Parathyroid adenoma (tissue), 2 donors: ENCODE data around the gene MARCHF4.

Experiments
- H2AFZ ChIP-seq: fragments of 300-600 bp; sonication (generic); one replicate; pipeline ENCODE4 v1.7.0; 2017; ENCODE audit warnings: antibody characterized with exemption, mild to moderate bottlenecking
- H3K27ac ChIP-seq: fragments of 300-600 bp; sonication (generic); one replicate; pipeline ENCODE4 v1.7.0; 2017
- H3K27me3 ChIP-seq: fragments of 300-600 bp; sonication (generic); one replicate; pipeline ENCODE4 v1.7.0; 2017; ENCODE audit warnings: low read length; ENCODE audit not compliant: control insufficient read depth, insufficient read depth
- H3K36me3 ChIP-seq: fragments of 300-600 bp; sonication (generic); one replicate; pipeline ENCODE4 v1.7.0; 2017; ENCODE audit warnings: low read length; ENCODE audit not compliant: control insufficient read depth, insufficient read depth
- H3K4me1 ChIP-seq: fragments of 300-600 bp; sonication (generic); one replicate; pipeline ENCODE4 v1.7.0; 2017; ENCODE audit warnings: control low read depth
- H3K4me2 ChIP-seq: fragments of 300-600 bp; sonication (generic); one replicate; pipeline ENCODE4 v1.7.0; 2017; ENCODE audit warnings: low read length
- H3K4me3 ChIP-seq: fragments of 300-600 bp; sonication (generic); one replicate; pipeline ENCODE4 v1.7.0; 2017; ENCODE audit warnings: low read depth, low read length
- H3K79me2 ChIP-seq: fragments of 300-600 bp; sonication (generic); one replicate; pipeline ENCODE4 v1.7.0; 2017; ENCODE audit warnings: control low read depth
- H3K9ac ChIP-seq: fragments of 300-600 bp; sonication (generic); one replicate; pipeline ENCODE4 v1.7.0; 2017; ENCODE audit warnings: mild to moderate bottlenecking
- H3K9me3 ChIP-seq: fragments of 300-600 bp; sonication (generic); one replicate; pipeline ENCODE4 v1.7.0; 2017; ENCODE audit warnings: low read length; ENCODE audit not compliant: control insufficient read depth
- TF ChIP-seq, protein P1 (sequence below): fragments of 300-600 bp; sonication (generic); IDR thresholded peaks from one replicate; pipeline ENCODE4 v1.7.0; 2017; ENCODE audit warnings: antibody characterized with exemption, mild to moderate bottlenecking
- donor health status: primary hyperparathyroidism.

Gene MARCHF4

DNA sequence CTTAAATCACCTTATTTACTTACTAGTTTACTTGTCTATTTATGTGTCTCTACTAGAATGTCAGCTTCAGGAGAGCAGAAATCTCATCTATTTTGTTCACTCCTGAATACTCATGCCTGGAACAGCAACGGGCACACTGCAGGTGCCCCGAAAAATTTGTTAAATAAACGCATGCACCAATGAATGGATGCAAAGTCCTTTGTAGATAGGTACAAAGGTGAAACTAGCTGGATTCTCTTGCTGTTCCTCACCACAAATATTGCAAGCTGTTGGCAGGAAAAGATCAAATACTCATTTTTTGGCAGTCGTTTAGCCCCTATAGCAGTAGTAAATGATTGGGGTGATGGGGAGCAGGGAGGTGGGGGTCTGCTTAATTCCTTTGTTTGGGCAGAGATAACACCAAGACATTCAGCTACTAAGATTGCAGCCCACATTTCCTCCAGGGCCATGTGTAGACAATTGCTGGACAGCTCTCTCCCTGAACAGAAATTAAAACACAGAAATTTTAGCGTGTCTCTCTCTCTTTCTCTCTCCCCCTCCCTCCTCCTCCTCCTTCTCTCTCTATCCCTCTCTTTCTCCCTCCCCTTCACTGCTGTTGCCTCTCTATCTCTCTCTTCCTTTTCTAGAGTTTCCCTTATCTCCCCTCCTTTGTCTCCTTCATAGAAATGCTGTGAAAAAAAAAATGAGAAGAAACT lies 5.4 kb downstream of the MARCHF4 start:
- Histone ChIP-seq H3K9me3 (no peaks in the 10 kb centered on the region), H2AFZ (no peak overlapping the region), H3K27ac (no peak overlapping the region), H3K9ac (no peak overlapping the region), H3K27me3 (no peaks in the 10 kb centered on the region), H3K4me2 (no peak overlapping the region), H3K79me2 (no peaks in the 10 kb centered on the region), H3K4me3 (no peak overlapping the region), H3K4me1 (peaks cover 21% of the 10 kb centered on the region), H3K36me3 (no peaks in the 10 kb centered on the region)
- TF ChIP-seq, protein P1, sequence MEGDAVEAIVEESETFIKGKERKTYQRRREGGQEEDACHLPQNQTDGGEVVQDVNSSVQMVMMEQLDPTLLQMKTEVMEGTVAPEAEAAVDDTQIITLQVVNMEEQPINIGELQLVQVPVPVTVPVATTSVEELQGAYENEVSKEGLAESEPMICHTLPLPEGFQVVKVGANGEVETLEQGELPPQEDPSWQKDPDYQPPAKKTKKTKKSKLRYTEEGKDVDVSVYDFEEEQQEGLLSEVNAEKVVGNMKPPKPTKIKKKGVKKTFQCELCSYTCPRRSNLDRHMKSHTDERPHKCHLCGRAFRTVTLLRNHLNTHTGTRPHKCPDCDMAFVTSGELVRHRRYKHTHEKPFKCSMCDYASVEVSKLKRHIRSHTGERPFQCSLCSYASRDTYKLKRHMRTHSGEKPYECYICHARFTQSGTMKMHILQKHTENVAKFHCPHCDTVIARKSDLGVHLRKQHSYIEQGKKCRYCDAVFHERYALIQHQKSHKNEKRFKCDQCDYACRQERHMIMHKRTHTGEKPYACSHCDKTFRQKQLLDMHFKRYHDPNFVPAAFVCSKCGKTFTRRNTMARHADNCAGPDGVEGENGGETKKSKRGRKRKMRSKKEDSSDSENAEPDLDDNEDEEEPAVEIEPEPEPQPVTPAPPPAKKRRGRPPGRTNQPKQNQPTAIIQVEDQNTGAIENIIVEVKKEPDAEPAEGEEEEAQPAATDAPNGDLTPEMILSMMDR = no peak

DNA sequence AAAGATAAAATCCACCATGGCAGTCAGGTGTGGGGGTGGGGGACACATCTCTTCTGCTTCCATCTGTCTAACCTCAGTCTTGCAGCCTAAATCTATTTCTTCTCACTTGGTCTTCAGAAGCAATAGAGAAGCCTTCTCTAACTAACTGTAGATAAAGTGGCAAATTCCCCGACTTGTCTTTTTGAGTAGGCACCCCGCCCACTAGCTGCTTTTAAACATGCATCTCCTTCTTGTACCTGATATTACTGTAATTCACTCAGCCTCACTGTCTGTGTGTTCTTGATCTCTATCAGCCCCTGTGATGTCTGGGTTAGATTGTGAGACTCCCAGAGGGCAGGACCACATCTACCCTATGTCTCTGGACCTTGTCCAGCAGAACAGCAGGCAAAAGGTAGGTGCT lies 6.8 kb downstream of the MARCHF4 start:
- Histone ChIP-seq H3K36me3 (no peaks in the 10 kb centered on the region), H3K4me2 (no peak overlapping the region), H3K27me3 (no peaks in the 10 kb centered on the region), H3K9me3 (no peaks in the 10 kb centered on the region), H3K27ac (no peak overlapping the region), H3K4me1 (peaks cover 15% of the 10 kb centered on the region), H2AFZ (no peak overlapping the region), H3K9ac (no peak overlapping the region), H3K4me3 (no peak overlapping the region), H3K79me2 (no peaks in the 10 kb centered on the region)
- TF ChIP-seq, protein P1 = no peak

DNA sequence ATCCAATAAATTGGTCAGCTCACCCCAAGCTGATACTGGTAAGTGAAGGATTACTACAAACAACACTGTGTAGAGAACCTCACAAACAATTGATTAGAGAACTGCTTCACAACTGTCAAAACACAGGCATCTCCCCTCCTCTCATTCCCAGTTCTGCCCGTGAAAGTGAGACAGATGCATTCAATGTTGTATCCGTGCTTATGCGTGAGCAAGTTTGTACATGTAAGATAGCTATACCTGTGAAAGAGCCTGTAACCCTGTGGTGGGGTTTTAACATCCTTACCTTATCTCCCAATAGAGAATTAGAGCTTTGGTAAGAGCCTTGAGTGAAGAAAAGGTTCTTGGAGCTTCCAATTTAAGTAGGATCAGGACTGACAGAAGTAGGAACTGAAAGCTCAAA lies 9.1 kb downstream of the MARCHF4 start:
- TF ChIP-seq, protein P1 = no peak
- Histone ChIP-seq H3K27me3 (no peaks in the 10 kb centered on the region), H3K36me3 (no peaks in the 10 kb centered on the region), H3K4me2 (no peak overlapping the region), H3K27ac (no peak overlapping the region), H3K79me2 (no peaks in the 10 kb centered on the region), H3K4me1 (peaks cover 11% of the 10 kb centered on the region), H3K4me3 (no peak overlapping the region), H2AFZ (no peak overlapping the region), H3K9ac (no peak overlapping the region), H3K9me3 (no peaks in the 10 kb centered on the region)

DNA sequence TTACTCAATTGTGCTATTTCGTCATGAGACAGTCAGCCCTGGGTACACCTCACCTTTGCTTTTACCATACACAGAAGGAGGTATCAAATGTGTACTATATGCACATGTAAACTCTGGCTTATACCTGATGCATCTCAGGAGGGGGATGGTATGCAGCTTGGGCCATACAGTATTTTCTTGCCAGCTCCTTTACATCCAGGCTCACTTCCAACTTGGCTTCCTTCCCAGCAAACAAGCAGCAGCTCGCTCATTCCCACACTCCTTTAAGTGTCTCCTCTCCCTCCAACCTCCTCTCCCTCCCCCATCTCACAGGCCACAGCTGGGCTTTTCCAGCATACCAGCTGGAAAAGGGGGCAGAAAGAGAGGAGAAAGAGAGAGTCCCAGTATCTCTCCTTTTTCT lies 9.6 kb downstream of the MARCHF4 start:
- Histone ChIP-seq H3K9me3 (no peaks in the 10 kb centered on the region), H3K4me3 (no peak overlapping the region), H3K4me1 (peaks cover 6% of the 10 kb centered on the region), H3K4me2 (no peak overlapping the region), H3K36me3 (no peaks in the 10 kb centered on the region), H3K27me3 (no peaks in the 10 kb centered on the region), H3K79me2 (no peaks in the 10 kb centered on the region), H3K27ac (no peak overlapping the region), H3K9ac (no peak overlapping the region), H2AFZ (no peak overlapping the region)
- TF ChIP-seq, protein P1 = no peak

DNA sequence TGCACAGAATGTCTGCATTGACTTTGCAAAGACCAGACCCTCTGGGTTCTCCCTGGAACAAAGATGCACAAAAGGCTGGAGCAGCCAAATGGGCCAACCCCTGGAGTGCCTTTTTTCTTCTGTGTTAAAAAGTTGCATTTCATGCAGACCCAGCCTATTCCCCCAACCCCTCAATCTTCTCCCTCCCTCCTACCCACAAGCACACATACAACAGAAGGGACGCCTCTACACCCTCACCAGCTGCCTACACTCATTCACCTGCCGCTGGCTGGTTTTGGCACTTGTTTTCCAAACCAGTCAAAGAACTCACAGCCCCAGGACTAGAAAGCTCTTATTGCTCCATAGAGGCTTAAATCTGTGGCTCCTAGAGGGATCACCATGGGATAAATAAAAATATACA lies 16.6 kb downstream of the MARCHF4 start:
- Histone ChIP-seq H3K9ac (no peak overlapping the region), H3K4me1 (no peaks in the 10 kb centered on the region), H3K27me3 (no peaks in the 10 kb centered on the region), H3K4me3 (no peak overlapping the region), H3K9me3 (no peaks in the 10 kb centered on the region), H3K27ac (no peak overlapping the region), H3K4me2 (no peak overlapping the region), H2AFZ (no peak overlapping the region), H3K79me2 (peaks cover 3% of the 10 kb centered on the region), H3K36me3 (no peaks in the 10 kb centered on the region)
- TF ChIP-seq, protein P1 = no peak
